Measurements from ENCODE around the gene SMURF2.
"Not testable (repeated sequence)": the region's sequence is repeated elsewhere in the genome, so short reads cannot be mapped to it uniquely, and the experiment has no call there.

Gene SMURF2

GRCh38 chr17:64583038-64583437 lies 79.1 kb downstream of the SMURF2 start:
- DNase-seq (ENCODE audit: low read depth, low spot score) = no peak
- no peak for TF ChIP-seq CTCF (IDR thresholded peaks at IDR 0.05; ENCODE audit: low read depth, low read length)
- no peak overlapping the region for H3K4me3 ChIP-seq (ENCODE audit: low read depth, low read length)
- in situ Hi-C loops (cut with HindIII; ENCODE audit: low sequenced_read_pairs) = no loop called here

- no peak overlapping the region for H3K4me3 ChIP-seq (ENCODE audit: low read depth, low read length)
- TF ChIP-seq CTCF (IDR thresholded peaks at IDR 0.05; ENCODE audit: low read depth, low read length) = no peak
- in situ Hi-C loops (cut with HindIII; ENCODE audit: low sequenced_read_pairs) = no loop called here
- DNase-seq (ENCODE audit: low read depth, low spot score) = no peak
These were observed 81.5 kb downstream of the SMURF2 start for GRCh38 chr17:64580384-64581315.

GRCh38 chr17:64579917-64580316 lies 82.2 kb downstream of the SMURF2 start:
- DNase-seq (ENCODE audit: low read depth, low spot score) = no peak
- H3K4me3 ChIP-seq (ENCODE audit: low read depth, low read length) = no peak overlapping the region
- TF ChIP-seq CTCF (IDR thresholded peaks at IDR 0.05; ENCODE audit: low read depth, low read length) = no peak
- in situ Hi-C loops (cut with HindIII; ENCODE audit: low sequenced_read_pairs) = no loop called here

GRCh38 chr17:64577025-64577424 lies 85.1 kb downstream of the SMURF2 start:
- in situ Hi-C loops (cut with HindIII; ENCODE audit: low sequenced_read_pairs); DNase-seq (ENCODE audit: low read depth, low spot score); H3K4me3 ChIP-seq (ENCODE audit: low read depth, low read length): not testable (repeated sequence)

- in situ Hi-C loops (cut with HindIII; ENCODE audit: low sequenced_read_pairs) = no loop called here
- H3K4me3 ChIP-seq (ENCODE audit: low read depth, low read length) = no peak overlapping the region
- TF ChIP-seq CTCF (IDR thresholded peaks at IDR 0.05; ENCODE audit: low read depth, low read length) = no peak
- DNase-seq (ENCODE audit: low read depth, low spot score) = no peak
These were observed 86.7 kb downstream of the SMURF2 start for GRCh38 chr17:64575431-64575830.

- TF ChIP-seq CTCF (IDR thresholded peaks at IDR 0.05; ENCODE audit: low read depth, low read length) = no peak
- in situ Hi-C loops (cut with HindIII; ENCODE audit: low sequenced_read_pairs) = no loop called here
- H3K4me3 ChIP-seq (ENCODE audit: low read depth, low read length) = no peak overlapping the region
- DNase-seq (ENCODE audit: low read depth, low spot score) = no peak
These were observed 87.5 kb downstream of the SMURF2 start for GRCh38 chr17:64574646-64575045.

- in situ Hi-C loops (cut with HindIII; ENCODE audit: low sequenced_read_pairs) = no loop called here
- DNase-seq (ENCODE audit: low read depth, low spot score) = no peak
- no peak for TF ChIP-seq CTCF (IDR thresholded peaks at IDR 0.05; ENCODE audit: low read depth, low read length)
- H3K4me3 ChIP-seq (ENCODE audit: low read depth, low read length) = no peak overlapping the region
These were observed 88.9 kb downstream of the SMURF2 start for GRCh38 chr17:64573214-64573613.

All from astrocyte of the spinal cord (primary cell).